Measurements from ENCODE around the gene NOP58. TPM values are rescaled to one million over a fixed set of nuclear protein-coding genes. Genes with fewer than 3 reads are reported as not detected.

The NOP58 gene
- total RNA-seq, 1 experiment from 2014 or later, result 136 TPM

DNA sequence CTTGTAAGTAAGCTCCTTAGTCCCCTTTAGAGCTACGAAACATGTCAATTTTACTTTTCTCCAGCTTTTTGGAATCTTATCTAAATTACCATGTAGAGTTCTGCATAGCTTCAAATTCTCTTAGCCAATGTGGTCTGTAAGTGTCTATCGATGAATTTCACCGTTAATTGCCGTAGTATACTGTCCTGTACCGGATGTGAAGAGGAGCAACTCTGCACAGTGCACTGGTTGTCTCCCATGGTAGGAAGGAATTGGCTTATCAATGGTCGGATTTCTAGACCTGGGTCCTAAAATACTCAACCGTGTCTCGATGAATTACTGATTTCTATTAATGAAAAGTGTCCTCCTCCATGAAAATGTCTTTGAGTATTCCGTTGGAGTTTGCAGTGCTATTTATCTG lies 1.9 kb downstream of the NOP58 start (continued):
- no peak for TF ChIP-seq CTCF (IDR thresholded peaks at IDR 0.05 in 2 of 3, conservative IDR thresholded peaks at IDR 0.05 in 1 of 3; ENCODE audit: borderline replicate concordance in 1 of 3, insufficient read depth in 1 of 3, low read depth in 2 of 3, low read length in 2 of 3)
- TF ChIP-seq YY1 (IDR thresholded peaks at IDR 0.05; ENCODE audit: extremely low read depth, insufficient replicate concordance, low read depth, low read length), result no peak
- TF ChIP-seq SIN3A (IDR thresholded peaks at IDR 0.05; ENCODE audit: low read depth), result no peak
- no peak for TF ChIP-seq EGR1 (IDR thresholded peaks at IDR 0.05; ENCODE audit: low read depth)
- no peak for TF ChIP-seq JUND (IDR thresholded peaks at IDR 0.05)

- no peak overlapping the region for H3K4me3 ChIP-seq (replicated peaks in 1 of 2; ENCODE audit: low read depth in 1 of 2, low read length in 2 of 2)
- ChIA-PET POLR2A (no interaction called here), RAD21 (ENCODE audit: low non-redundant PET in 1 of 2, low total read pairs in 2 of 2, uncharacterized antibody in 2 of 2, unreplicated experiment in 2 of 2) (no interaction called here)
These were observed 4.0 kb downstream of the NOP58 start for GRCh38 chr2:202269585-202269984.

More at GRCh38 chr2:202269585-202269984, 4.0 kb downstream of the NOP58 start:
- H3K27ac ChIP-seq (ENCODE audit: low read depth, low read length), result no peak overlapping the region
- intact Hi-C loops (cut with micrococcal nuclease), result loop anchor here (5.0 kb wide), 1 partner anchor 472 kb away; no protein-coding TSS in a partner anchor
- H4K20me1 ChIP-seq (ENCODE audit: insufficient read depth), result peaks cover 60% of the 10 kb centered on the region
- TF ChIP-seq POLR2A (IDR thresholded peaks at IDR 0.05; ENCODE audit: borderline replicate concordance, extremely low read depth, insufficient read depth, insufficient read length), result no peak
- TF ChIP-seq ATF3 (IDR thresholded peaks at IDR 0.05), result no peak
- no peak for TF ChIP-seq ELF1 (IDR thresholded peaks at IDR 0.05; ENCODE audit: borderline replicate concordance, low read depth)
- TF ChIP-seq, protein P1, sequence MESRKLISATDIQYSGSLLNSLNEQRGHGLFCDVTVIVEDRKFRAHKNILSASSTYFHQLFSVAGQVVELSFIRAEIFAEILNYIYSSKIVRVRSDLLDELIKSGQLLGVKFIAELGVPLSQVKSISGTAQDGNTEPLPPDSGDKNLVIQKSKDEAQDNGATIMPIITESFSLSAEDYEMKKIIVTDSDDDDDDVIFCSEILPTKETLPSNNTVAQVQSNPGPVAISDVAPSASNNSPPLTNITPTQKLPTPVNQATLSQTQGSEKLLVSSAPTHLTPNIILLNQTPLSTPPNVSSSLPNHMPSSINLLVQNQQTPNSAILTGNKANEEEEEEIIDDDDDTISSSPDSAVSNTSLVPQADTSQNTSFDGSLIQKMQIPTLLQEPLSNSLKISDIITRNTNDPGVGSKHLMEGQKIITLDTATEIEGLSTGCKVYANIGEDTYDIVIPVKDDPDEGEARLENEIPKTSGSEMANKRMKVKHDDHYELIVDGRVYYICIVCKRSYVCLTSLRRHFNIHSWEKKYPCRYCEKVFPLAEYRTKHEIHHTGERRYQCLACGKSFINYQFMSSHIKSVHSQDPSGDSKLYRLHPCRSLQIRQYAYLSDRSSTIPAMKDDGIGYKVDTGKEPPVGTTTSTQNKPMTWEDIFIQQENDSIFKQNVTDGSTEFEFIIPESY (IDR thresholded peaks at IDR 0.05; ENCODE audit: extremely low read depth, insufficient replicate concordance, low read length), result no peak
- TF ChIP-seq SIN3A (IDR thresholded peaks at IDR 0.05; ENCODE audit: low read depth), result no peak
- TF ChIP-seq CBX3 (IDR thresholded peaks at IDR 0.05; ENCODE audit: low read depth), result no peak
- TF ChIP-seq ZFX (IDR thresholded peaks at IDR 0.05), result no peak
- TF ChIP-seq ZNF274 (IDR thresholded peaks at IDR 0.05; ENCODE audit: low read depth, low read length), result no peak
- TF ChIP-seq, protein P2, sequence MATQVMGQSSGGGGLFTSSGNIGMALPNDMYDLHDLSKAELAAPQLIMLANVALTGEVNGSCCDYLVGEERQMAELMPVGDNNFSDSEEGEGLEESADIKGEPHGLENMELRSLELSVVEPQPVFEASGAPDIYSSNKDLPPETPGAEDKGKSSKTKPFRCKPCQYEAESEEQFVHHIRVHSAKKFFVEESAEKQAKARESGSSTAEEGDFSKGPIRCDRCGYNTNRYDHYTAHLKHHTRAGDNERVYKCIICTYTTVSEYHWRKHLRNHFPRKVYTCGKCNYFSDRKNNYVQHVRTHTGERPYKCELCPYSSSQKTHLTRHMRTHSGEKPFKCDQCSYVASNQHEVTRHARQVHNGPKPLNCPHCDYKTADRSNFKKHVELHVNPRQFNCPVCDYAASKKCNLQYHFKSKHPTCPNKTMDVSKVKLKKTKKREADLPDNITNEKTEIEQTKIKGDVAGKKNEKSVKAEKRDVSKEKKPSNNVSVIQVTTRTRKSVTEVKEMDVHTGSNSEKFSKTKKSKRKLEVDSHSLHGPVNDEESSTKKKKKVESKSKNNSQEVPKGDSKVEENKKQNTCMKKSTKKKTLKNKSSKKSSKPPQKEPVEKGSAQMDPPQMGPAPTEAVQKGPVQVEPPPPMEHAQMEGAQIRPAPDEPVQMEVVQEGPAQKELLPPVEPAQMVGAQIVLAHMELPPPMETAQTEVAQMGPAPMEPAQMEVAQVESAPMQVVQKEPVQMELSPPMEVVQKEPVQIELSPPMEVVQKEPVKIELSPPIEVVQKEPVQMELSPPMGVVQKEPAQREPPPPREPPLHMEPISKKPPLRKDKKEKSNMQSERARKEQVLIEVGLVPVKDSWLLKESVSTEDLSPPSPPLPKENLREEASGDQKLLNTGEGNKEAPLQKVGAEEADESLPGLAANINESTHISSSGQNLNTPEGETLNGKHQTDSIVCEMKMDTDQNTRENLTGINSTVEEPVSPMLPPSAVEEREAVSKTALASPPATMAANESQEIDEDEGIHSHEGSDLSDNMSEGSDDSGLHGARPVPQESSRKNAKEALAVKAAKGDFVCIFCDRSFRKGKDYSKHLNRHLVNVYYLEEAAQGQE (IDR thresholded peaks at IDR 0.05; ENCODE audit: low read depth), result no peak
- TF ChIP-seq EZH2phosphoT487 (IDR thresholded peaks at IDR 0.05; ENCODE audit: borderline replicate concordance), result no peak
- no peak for TF ChIP-seq RAD21 (IDR thresholded peaks at IDR 0.05; ENCODE audit: low read depth)
- no peak overlapping the region for H3K4me2 ChIP-seq (ENCODE audit: low read length)
- H3K79me2 ChIP-seq (ENCODE audit: insufficient read depth, low read length), result peaks cover 90% of the 10 kb centered on the region
- DNase-seq (ENCODE audit: low read depth, low spot score) (no peak), ATAC-seq (no peak)
- H3K9ac ChIP-seq (ENCODE audit: low read length), result no peak overlapping the region
- no TSS peak for BruUV-seq (replicated peaks)
- H2AFZ ChIP-seq (ENCODE audit: low read depth, low read length, poor library complexity, severe bottlenecking), result no peak overlapping the region
- CTCF ChIA-PET, result no interaction called here
- peaks cover 10 to 34% of the 10 kb centered on the region in 2 experiments for H3K4me1 ChIP-seq (ENCODE audit: control insufficient read depth in 1 of 2, insufficient read depth in 2 of 2, low read length in 2 of 2)
- H3K9me3 ChIP-seq (ENCODE audit: control insufficient read depth in 1 of 2, insufficient read depth in 1 of 2, low read depth in 1 of 2, low read length in 2 of 2), result no peaks in the 10 kb centered on the region
- peaks cover 0 to 10% of the 10 kb centered on the region in 2 experiments; a peak in 2 of 4 replicates for H3K36me3 ChIP-seq (ENCODE audit: control insufficient read depth in 1 of 2, insufficient read depth in 2 of 2, low read length in 2 of 2)
- no peaks in the 10 kb centered on the region for H3K9me2 ChIP-seq (ENCODE audit: insufficient read depth)
- H3K27me3 ChIP-seq (ENCODE audit: insufficient read depth, low read length), result no peaks in the 10 kb centered on the region

All from HCT116 (cell line).